ENCODE data around the gene FMO3.

The FMO3 gene

DNA sequence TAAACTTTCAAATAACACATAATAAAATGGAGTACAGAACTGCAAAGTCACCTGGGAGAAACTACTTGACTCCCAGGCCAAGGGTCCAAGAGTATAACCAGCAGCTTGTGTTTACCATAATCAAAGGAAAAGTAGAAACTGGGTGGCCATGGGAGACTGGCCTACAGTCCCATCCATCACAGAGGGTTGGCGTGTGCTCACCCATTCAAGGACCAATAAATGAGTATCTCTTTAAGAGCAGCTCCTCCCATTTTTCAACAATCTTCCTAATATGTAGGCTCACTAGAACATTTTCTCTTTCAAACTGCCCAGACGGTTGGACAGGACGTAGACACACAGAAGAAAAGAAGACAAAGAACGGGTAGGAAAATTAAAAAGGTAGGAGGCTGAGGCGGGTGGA, at the start of gene FMO3:
TSS of gene FMO3 (plus strand) at position 302 of the 400 bp plus-strand sequence. CDS start 1,754 bp downstream, outside the sequence.
- DNase-seq (ENCODE audit: low spot score) = no peak

GRCh38 chr1:171048014-171048413, 42.7 kb upstream of the FMO3 start:
- DNase-seq (ENCODE audit: low spot score) = no peak

DNA sequence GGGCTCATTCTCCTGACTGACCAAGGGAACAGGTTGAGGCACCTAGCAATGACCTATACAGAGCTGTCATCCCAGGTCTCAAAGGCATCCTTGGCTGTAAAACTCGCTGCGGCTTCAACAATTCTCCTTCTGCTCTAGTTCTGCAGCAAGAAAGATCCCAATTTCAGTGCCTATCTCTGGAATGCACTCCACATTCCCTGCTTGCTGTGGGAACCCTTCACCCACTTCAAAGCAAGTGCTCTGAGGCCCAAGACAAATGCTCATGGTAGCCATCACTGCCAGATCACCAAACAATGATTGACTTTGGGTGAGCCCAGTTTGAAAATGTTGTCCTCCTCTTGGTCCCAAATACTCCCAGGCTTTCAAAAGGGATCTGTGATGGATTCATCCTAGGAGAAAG, 37.7 kb upstream of the FMO3 start:
- DNase-seq (ENCODE audit: low spot score) = no peak

- no peak for DNase-seq (ENCODE audit: low spot score)
Observed at GRCh38 chr1:171055966-171056643, 34.6 kb upstream of the FMO3 start.

GRCh38 chr1:171061425-171062143, 29.1 kb upstream of the FMO3 start:
- DNase-seq (ENCODE audit: low spot score) = no peak

DNA sequence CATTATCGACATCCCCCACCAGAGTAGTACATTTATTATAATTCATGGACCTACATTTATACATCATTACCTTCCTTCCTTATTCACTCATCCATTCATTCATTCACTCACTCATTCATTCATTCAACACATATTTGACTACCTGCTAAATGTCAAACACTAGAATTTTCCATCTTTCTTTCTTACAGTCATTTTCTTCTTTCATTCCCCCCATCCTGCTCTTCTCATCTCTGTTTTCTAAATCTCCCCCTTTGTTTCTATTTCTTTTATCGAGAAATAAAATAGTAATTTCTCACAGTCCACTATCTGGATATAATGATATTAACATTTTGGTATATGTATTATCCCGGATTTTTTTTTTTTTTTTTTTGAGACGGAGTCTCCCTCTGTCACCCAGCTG, 27.8 kb upstream of the FMO3 start:
- DNase-seq (ENCODE audit: low spot score) = no peak

- DNase-seq (ENCODE audit: low spot score) = no peak
Observed at GRCh38 chr1:171075041-171075440, 15.7 kb upstream of the FMO3 start.

DNA sequence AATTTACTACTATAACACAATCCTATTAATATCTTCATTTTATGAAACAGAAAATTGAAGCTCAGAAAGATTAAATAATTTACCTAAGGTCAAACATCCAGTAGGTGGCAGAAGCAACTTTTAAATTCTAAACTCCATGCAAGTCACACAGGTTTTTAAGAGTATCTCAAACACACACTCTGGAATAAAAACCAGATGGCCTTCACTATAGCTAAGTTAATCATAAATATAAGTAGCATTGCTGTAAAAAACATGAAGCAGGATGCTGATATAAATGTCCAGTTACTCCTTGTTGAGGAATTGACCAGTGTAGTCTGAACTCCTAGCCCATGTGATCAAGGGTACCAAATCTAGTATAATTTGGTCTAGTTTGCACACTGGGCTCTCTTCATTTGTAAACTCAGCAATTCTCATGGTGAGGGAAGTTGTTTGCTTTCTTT, 9.4 kb upstream of the FMO3 start:
- DNase-seq (ENCODE audit: low spot score) = no peak

GRCh38 chr1:171081763-171082201, 8.9 kb upstream of the FMO3 start:
- DNase-seq (ENCODE audit: low spot score) = no peak

GRCh38 chr1:171082606-171083005, 8.1 kb upstream of the FMO3 start:
- DNase-seq (ENCODE audit: low spot score) = no peak

- DNase-seq (ENCODE audit: low spot score) = no peak
Observed at GRCh38 chr1:171083222-171083621, 7.5 kb upstream of the FMO3 start.

GRCh38 chr1:171084091-171084490, 6.6 kb upstream of the FMO3 start:
- DNase-seq (ENCODE audit: low spot score) = no peak

- no peak for DNase-seq (ENCODE audit: low spot score)
Observed at GRCh38 chr1:171084870-171085269, 5.8 kb upstream of the FMO3 start.

DNA sequence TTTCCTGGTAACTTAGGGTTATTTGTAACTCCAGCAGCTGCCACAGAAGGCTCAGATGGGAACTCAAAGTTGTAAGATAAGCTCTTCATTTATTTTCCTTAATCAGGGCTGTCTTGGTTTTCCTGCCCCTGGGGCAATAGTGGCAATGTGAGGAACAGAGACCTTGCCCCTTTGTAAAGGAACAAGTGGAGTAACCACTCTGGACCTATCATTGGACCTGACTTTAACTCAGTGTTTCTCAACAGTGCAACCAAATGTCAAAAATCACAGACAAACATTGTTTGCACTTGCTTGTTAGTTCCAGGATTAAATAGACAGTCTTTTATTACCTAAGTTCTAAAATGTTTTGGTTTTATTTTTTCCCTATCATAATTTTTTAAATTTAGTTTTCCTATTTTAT, 2.8 kb upstream of the FMO3 start:
- no peak for DNase-seq (ENCODE audit: low spot score)

DNA sequence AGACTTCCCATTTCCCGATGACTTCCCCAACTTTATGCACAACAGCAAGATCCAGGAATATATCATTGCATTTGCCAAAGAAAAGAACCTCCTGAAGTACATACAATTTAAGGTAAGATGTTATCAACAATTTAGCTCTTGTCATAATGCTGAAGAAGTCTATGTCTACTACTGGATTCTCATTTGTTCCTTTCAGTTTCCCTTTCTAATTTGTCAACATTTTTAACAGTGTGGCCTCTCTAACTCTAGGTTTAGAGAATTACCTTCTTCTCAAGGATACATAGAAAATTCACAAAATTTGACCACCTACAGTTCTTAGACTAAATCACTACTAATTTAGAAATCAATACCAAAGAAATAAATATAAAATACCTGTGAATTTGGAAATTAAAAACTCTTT, 13.2 kb downstream of the FMO3 start:
- no peak for DNase-seq (ENCODE audit: low spot score)

- DNase-seq (ENCODE audit: low spot score) = no peak
Observed at GRCh38 chr1:171107262-171107940, 16.7 kb downstream of the FMO3 start.

DNA sequence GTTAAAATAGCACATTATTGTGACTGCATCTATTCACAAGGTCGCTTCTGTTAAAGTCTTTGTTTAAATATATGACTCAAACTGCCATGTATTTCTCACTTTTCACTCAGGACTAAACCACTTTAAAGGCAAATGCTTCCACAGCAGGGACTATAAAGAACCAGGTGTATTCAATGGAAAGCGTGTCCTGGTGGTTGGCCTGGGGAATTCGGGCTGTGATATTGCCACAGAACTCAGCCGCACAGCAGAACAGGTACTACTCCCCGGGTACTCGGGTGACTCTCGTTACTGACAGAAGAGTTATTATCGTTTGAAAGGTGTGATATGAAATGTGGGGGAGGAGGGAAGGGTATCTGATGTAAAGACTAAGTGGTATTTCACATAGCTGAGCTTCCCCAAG, 17.3 kb downstream of the FMO3 start:
- no peak for DNase-seq (ENCODE audit: low spot score)

DNA sequence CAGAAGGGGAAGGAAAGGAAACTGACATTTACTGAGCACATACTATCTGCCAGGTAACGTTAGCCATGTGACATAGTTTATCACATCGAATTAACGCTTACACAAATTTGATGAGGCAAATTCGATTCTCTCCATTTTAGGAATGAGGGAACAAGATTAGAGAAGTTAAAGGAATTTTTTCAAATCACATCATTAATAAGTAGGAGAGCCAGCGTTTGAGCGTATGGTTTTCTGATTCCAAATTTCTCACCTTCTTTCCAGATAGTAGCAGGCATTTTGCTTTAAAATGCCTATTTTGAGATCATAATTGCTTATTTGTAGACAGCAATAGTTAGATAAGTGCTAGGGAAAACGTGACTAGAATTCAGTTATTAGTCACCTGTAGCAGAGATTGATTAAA, 19.3 kb downstream of the FMO3 start:
- no peak for DNase-seq (ENCODE audit: low spot score)

- DNase-seq (ENCODE audit: low spot score) = no peak
Observed at GRCh38 chr1:171110621-171111326, 20.1 kb downstream of the FMO3 start.

- DNase-seq (ENCODE audit: low spot score) = no peak
Observed at GRCh38 chr1:171112119-171112518, 21.4 kb downstream of the FMO3 start.

GRCh38 chr1:171113382-171113781, 22.7 kb downstream of the FMO3 start:
- DNase-seq (ENCODE audit: low spot score) = no peak

GRCh38 chr1:171115280-171115897, 24.7 kb downstream of the FMO3 start:
- DNase-seq (ENCODE audit: low spot score) = no peak
